ENCODE measurements around the gene DCLRE1A.

DNA sequence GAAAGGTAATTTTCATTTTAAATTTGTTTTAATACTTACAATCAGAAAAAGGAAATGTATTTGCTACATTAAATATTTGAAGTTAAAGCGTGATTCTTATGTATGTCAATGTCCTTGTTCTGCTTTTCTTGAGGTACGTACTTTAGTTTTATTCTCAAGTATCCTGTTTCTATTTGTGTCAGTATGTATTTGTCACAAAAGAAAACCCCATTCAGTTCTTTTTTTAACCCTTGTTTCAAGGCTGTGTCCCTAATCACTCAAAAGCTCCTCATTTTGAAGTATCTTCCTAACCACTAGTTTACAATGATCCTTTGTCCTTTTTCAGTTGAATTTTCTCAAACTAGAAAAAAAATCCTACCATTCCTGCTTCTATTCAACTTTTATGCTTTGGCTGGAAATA is 25.8 kb upstream of the DCLRE1A start:
- TF ChIP-seq, protein P1, sequence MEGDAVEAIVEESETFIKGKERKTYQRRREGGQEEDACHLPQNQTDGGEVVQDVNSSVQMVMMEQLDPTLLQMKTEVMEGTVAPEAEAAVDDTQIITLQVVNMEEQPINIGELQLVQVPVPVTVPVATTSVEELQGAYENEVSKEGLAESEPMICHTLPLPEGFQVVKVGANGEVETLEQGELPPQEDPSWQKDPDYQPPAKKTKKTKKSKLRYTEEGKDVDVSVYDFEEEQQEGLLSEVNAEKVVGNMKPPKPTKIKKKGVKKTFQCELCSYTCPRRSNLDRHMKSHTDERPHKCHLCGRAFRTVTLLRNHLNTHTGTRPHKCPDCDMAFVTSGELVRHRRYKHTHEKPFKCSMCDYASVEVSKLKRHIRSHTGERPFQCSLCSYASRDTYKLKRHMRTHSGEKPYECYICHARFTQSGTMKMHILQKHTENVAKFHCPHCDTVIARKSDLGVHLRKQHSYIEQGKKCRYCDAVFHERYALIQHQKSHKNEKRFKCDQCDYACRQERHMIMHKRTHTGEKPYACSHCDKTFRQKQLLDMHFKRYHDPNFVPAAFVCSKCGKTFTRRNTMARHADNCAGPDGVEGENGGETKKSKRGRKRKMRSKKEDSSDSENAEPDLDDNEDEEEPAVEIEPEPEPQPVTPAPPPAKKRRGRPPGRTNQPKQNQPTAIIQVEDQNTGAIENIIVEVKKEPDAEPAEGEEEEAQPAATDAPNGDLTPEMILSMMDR (conservative IDR thresholded peaks at IDR 0.05; ENCODE audit: low read depth in 2 of 2): no peak
- TF ChIP-seq CREB1 (CRISPR knock-in tag; IDR thresholded peaks at IDR 0.05; ENCODE audit: low read depth): no peak

Measured in GM23338 (cell line).